HG03342 (cell line): ENCODE data around the gene ADRA2A.

ENCODE experiments used
- ATAC-seq: cut with Tn5 transposase; IDR thresholded peaks from one replicate; pipeline ENCODE4 v1.9.1; 2021; ENCODE audit warnings: mild to moderate bottlenecking, moderate library complexity; ENCODE audit not compliant: unreplicated experiment

The ADRA2A gene

GRCh38 chr10:111083222-111084095 lies 6.6 kb downstream of the ADRA2A start:
- ATAC-seq, result no peak

- ATAC-seq, result no peak
Observed at GRCh38 chr10:111084366-111085255, 7.8 kb downstream of the ADRA2A start.

- no peak for ATAC-seq
Observed at GRCh38 chr10:111085690-111086353, 9.0 kb downstream of the ADRA2A start.

- no peak for ATAC-seq
Observed at GRCh38 chr10:111086574-111086973, 9.7 kb downstream of the ADRA2A start.

GRCh38 chr10:111087331-111087756 lies 10.5 kb downstream of the ADRA2A start:
- ATAC-seq, result no peak

GRCh38 chr10:111087968-111088505 lies 11.2 kb downstream of the ADRA2A start:
- ATAC-seq, result no peak

- ATAC-seq, result no peak
Observed at GRCh38 chr10:111089293-111089692, 12.5 kb downstream of the ADRA2A start.

- ATAC-seq, result no peak
Observed at GRCh38 chr10:111091833-111092232, 15.0 kb downstream of the ADRA2A start.

GRCh38 chr10:111093741-111094380 lies 17.0 kb downstream of the ADRA2A start:
- ATAC-seq, result no peak

GRCh38 chr10:111098679-111099437 lies 22.0 kb downstream of the ADRA2A start:
- ATAC-seq, result no peak

- no peak for ATAC-seq
Observed at GRCh38 chr10:111100198-111100597, 23.4 kb downstream of the ADRA2A start.

GRCh38 chr10:111101796-111102195 lies 25.0 kb downstream of the ADRA2A start:
- ATAC-seq, result no peak

- no peak for ATAC-seq
Observed at GRCh38 chr10:111102359-111102837, 25.6 kb downstream of the ADRA2A start.

GRCh38 chr10:111103196-111103840 lies 26.5 kb downstream of the ADRA2A start:
- ATAC-seq, result no peak

GRCh38 chr10:111104811-111105210 lies 28.0 kb downstream of the ADRA2A start:
- no peak for ATAC-seq

GRCh38 chr10:111106081-111106480 lies 29.3 kb downstream of the ADRA2A start:
- no peak for ATAC-seq

- ATAC-seq, result no peak
Observed at GRCh38 chr10:111107023-111107422, 30.2 kb downstream of the ADRA2A start.

- no peak for ATAC-seq
Observed at GRCh38 chr10:111107846-111108245, 31.0 kb downstream of the ADRA2A start.

- no peak for ATAC-seq
Observed at GRCh38 chr10:111108441-111108840, 31.6 kb downstream of the ADRA2A start.
